Measurements from ENCODE around the gene PPP2R5D. TPM values are rescaled to one million over a fixed set of nuclear protein-coding genes. Genes with fewer than 3 reads are reported as not detected.
A peak's percentile ranks its signal among the peaks of the same experiment; 100 is the strongest.

Gene PPP2R5D
- total and polyA plus RNA-seq, 9 of the 15 experiments (the other 6 are each of a cell fraction or from before 2014, with no cell fraction given), result 1.3 to 96.1 (median 38.4) TPM

- no peak for TF ChIP-seq FOXP4 (CRISPR knock-in tag; IDR thresholded peaks at IDR 0.05; ENCODE audit: borderline replicate concordance)
- no peak for TF ChIP-seq HDAC3 (IDR thresholded peaks at IDR 0.05; ENCODE audit: borderline replicate concordance, partially characterized antibody)
Observed at GRCh38 chr6:43005844-43006243, 21.5 kb downstream of the PPP2R5D start (continued).

DNA sequence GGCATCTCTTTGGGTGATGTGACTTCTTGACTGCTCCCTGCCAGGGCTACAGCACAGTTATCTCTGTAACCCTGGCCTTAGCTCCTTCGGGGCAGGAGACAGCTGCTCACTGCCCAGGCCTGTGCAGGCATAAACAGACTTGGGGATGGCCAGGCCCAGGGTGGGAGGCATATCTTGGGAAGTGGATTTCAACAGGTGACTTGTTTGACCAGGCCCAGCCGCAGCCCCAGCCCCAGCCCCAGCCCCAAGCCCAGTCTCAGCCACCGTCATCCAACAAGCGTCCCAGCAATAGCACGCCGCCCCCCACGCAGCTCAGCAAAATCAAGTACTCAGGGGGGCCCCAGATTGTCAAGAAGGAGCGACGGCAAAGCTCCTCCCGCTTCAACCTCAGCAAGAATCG, 21.9 kb downstream of the PPP2R5D start:
- H3K9me3 ChIP-seq (replicated peaks; ENCODE audit: control insufficient read depth, insufficient read depth, low read depth, low read length), result no peaks in the 10 kb centered on the region
- H3K4me2 ChIP-seq (ENCODE audit: insufficient read depth, low read length), result no peak overlapping the region
- FAIRE-seq (no peak), DNase-seq (ENCODE audit: extremely low read depth in 1 of 4, low spot score in 3 of 4) (no peak), ATAC-seq (no peak)
- intact Hi-C loops (cut with micrococcal nuclease) (no loop called here), in situ Hi-C loops (cut with MboI) (no loop called here)
- no peaks in the 10 kb centered on the region for H3K79me2 ChIP-seq (ENCODE audit: control insufficient read depth, insufficient read depth, low read length)
- H3K9me1 ChIP-seq (ENCODE audit: control insufficient read depth, insufficient read depth, low read length), result no peaks in the 10 kb centered on the region
- H3K27ac ChIP-seq (ENCODE audit: extremely low read depth, low read depth, low read length), result no peak overlapping the region
- WGBS (ENCODE audit: insufficient coverage, low coverage, missing lambda C conversion rate), result 91% methylated on average over 11 of the region's 11 CpGs
- no TSS peak for BruUV-seq (replicated peaks)
- peaks cover 0 to 2% of the 10 kb centered on the region in 2 experiments; a peak in 1 of 5 replicates for H3K4me1 ChIP-seq (replicated peaks in 1 of 2; ENCODE audit: control insufficient read depth in 2 of 2, insufficient read depth in 2 of 2, low read length in 2 of 2)
- H3K4me3 ChIP-seq, result no peak overlapping the region
- H4K20me1 ChIP-seq (replicated peaks; ENCODE audit: control insufficient read depth, insufficient read depth, low read length), result no peaks in the 10 kb centered on the region
- H2AFZ ChIP-seq (ENCODE audit: low read depth, low read length), result no peak overlapping the region
- 0 out of 4 replicates have a peak overlapping the region, but pooled peaks of 1 of the 2 experiments have one; percentile 6 for H3K9ac ChIP-seq (ENCODE audit: insufficient read depth in 1 of 2, low read depth in 2 of 2, low read length in 2 of 2)
- no peaks in the 10 kb centered on the region for H3K27me3 ChIP-seq (ENCODE audit: control insufficient read depth in 2 of 2, insufficient read depth in 2 of 2, low read length in 2 of 2)
- ChIA-PET POLR2A (interaction anchor here (0.6 to 1.4 kb wide), 4 partner anchors 9 to 48 kb away, joined by 3 to 9 read pairs (median 5); partner anchors contain the start of genes CUL7 and PPP2R5D), CTCF (ENCODE audit: low intra/inter-chr PET ratio) (no interaction called here)
- H3K36me3 ChIP-seq (ENCODE audit: control insufficient read depth, insufficient read depth, low read length), result peaks cover 54% of the 10 kb centered on the region
- TF ChIP-seq POLR2G (IDR thresholded peaks at IDR 0.05; ENCODE audit: low read depth, low read length), result 0 out of 2 replicates have a peak, but pooled peaks have one; percentile 5
- TF ChIP-seq, protein P1, sequence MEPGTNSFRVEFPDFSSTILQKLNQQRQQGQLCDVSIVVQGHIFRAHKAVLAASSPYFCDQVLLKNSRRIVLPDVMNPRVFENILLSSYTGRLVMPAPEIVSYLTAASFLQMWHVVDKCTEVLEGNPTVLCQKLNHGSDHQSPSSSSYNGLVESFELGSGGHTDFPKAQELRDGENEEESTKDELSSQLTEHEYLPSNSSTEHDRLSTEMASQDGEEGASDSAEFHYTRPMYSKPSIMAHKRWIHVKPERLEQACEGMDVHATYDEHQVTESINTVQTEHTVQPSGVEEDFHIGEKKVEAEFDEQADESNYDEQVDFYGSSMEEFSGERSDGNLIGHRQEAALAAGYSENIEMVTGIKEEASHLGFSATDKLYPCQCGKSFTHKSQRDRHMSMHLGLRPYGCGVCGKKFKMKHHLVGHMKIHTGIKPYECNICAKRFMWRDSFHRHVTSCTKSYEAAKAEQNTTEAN (CRISPR knock-in tag; IDR thresholded peaks at IDR 0.05), result no peak

Data from K562 (cell line).